HG03097 (cell line): ENCODE measurements around the gene CD300A.

Source experiments
- ATAC-seq: cut with Tn5 transposase; IDR thresholded peaks from one replicate; pipeline ENCODE4 v1.9.1; 2021; ENCODE audit not compliant: unreplicated experiment, low FRiP score

The CD300A gene

GRCh38 chr17:74453665-74454196, 12.7 kb upstream of the CD300A start:
- ATAC-seq = peak; percentile 24

GRCh38 chr17:74454197-74455024, 12.0 kb upstream of the CD300A start:
- peak; percentile 68 for ATAC-seq

- no peak for ATAC-seq
Measured at GRCh38 chr17:74455025-74455545, 11.3 kb upstream of the CD300A start.

GRCh38 chr17:74455821-74456220, 10.6 kb upstream of the CD300A start:
- no peak for ATAC-seq

- ATAC-seq = no peak
Measured at GRCh38 chr17:74457146-74457819, 9.2 kb upstream of the CD300A start.

GRCh38 chr17:74457820-74458166, 8.6 kb upstream of the CD300A start:
- ATAC-seq = no peak

GRCh38 chr17:74458835-74459234, 7.6 kb upstream of the CD300A start:
- no peak for ATAC-seq

- no peak for ATAC-seq
Measured at GRCh38 chr17:74459622-74460021, 6.8 kb upstream of the CD300A start.

GRCh38 chr17:74460241-74460640, 6.2 kb upstream of the CD300A start:
- ATAC-seq = no peak

GRCh38 chr17:74460996-74461395, 5.4 kb upstream of the CD300A start:
- ATAC-seq = no peak

GRCh38 chr17:74461611-74462010, 4.8 kb upstream of the CD300A start:
- no peak for ATAC-seq

GRCh38 chr17:74464730-74465377, 1.6 kb upstream of the CD300A start:
- no peak for ATAC-seq

- ATAC-seq = no peak
Measured at GRCh38 chr17:74465378-74466110, 890 bp upstream of the CD300A start.

GRCh38 chr17:74466828-74467184, 372 bp downstream of the CD300A start:
- no peak for ATAC-seq

GRCh38 chr17:74467221-74467951, 952 bp downstream of the CD300A start:
- ATAC-seq = peak; percentile 39

GRCh38 chr17:74471341-74471740, 4.9 kb downstream of the CD300A start:
- ATAC-seq = no peak

GRCh38 chr17:74472890-74473289, 6.5 kb downstream of the CD300A start:
- ATAC-seq = no peak

GRCh38 chr17:74473294-74473693, 6.9 kb downstream of the CD300A start:
- no peak for ATAC-seq

GRCh38 chr17:74474043-74474792, 7.8 kb downstream of the CD300A start:
- ATAC-seq = no peak
